Neural cell (in vitro differentiated cells): ENCODE results near the gene CALHM6.

ENCODE experiments used
- CTCF ChIP-seq: fragments of 450-650 bp; IDR thresholded peaks from 2 replicates; pipeline ENCODE4 v1.5.1; 2014; ENCODE audit warnings: antibody characterized with exemption, mild to moderate bottlenecking, moderate library complexity; ENCODE audit not compliant: poor library complexity, severe bottlenecking
- EP300 ChIP-seq: fragments of 450-650 bp; conservative IDR thresholded peaks from 2 replicates; pipeline ENCODE4 v1.6.1; 2014; ENCODE audit warnings: antibody characterized with exemption, mild to moderate bottlenecking, moderate library complexity; ENCODE audit not compliant: poor library complexity, severe bottlenecking
- EZH2 ChIP-seq: fragments of 200-600, 300-800 bp; shearing (Covaris generic), sonication (generic); IDR thresholded peaks from 2 replicates; pipeline ENCODE4 v1.6.1; 2014; ENCODE audit warnings: antibody characterized with exemption, low read length, borderline replicate concordance, mild to moderate bottlenecking; ENCODE audit not compliant: insufficient read depth, poor library complexity, severe bottlenecking
- MXI1 ChIP-seq: fragments of 450-650 bp; conservative IDR thresholded peaks from 2 replicates; pipeline ENCODE4 v1.6.1; 2014; ENCODE audit warnings: antibody characterized with exemption, mild to moderate bottlenecking; ENCODE audit not compliant: poor library complexity, severe bottlenecking
- POLR2AphosphoS5 ChIP-seq: IDR thresholded peaks from 2 replicates; pipeline ENCODE4 v1.6.1; 2012
- RAD21 ChIP-seq: fragments of 450-650 bp; conservative IDR thresholded peaks from 2 replicates; pipeline ENCODE4 v1.6.1; 2014; ENCODE audit warnings: antibody characterized with exemption, mild to moderate bottlenecking, moderate library complexity
- REST ChIP-seq: IDR thresholded peaks from 2 replicates; pipeline ENCODE4 v1.6.1; 2012; ENCODE audit warnings: borderline replicate concordance
- SMC3 ChIP-seq: fragments of 450-650 bp; conservative IDR thresholded peaks from 2 replicates; pipeline ENCODE4 v1.6.1; 2014; ENCODE audit warnings: antibody characterized with exemption, mild to moderate bottlenecking, moderate library complexity; ENCODE audit not compliant: poor library complexity
- TAF1 ChIP-seq: IDR thresholded peaks from 2 replicates; pipeline ENCODE4 v1.6.1; 2012; ENCODE audit warnings: low read depth

- no peak for TF ChIP-seq CTCF
- no peak for TF ChIP-seq POLR2AphosphoS5
- no peak for TF ChIP-seq EZH2
- no peak for TF ChIP-seq SMC3
- TF ChIP-seq TAF1: no peak
- no peak for TF ChIP-seq EP300
- no peak for TF ChIP-seq MXI1
- no peak for TF ChIP-seq REST
- TF ChIP-seq RAD21: no peak
These were observed 23.5 kb upstream of the CALHM6 start for GRCh38 chr6:116437656-116438055.
